Measurements from ENCODE around the gene PODXL.
"Not testable (repeated sequence)": the region's sequence is repeated elsewhere in the genome, so short reads cannot be mapped to it uniquely, and the experiment has no call there.

Gene PODXL

GRCh38 chr7:131536361-131536849, 20.0 kb downstream of the PODXL start:
- no peak for DNase-seq

- DNase-seq, result no peak
Measured at GRCh38 chr7:131533566-131534561, 22.6 kb downstream of the PODXL start.

- no peak for DNase-seq
Measured at GRCh38 chr7:131533151-131533559, 23.3 kb downstream of the PODXL start.

GRCh38 chr7:131532570-131533091, 23.8 kb downstream of the PODXL start:
- no peak for DNase-seq

GRCh38 chr7:131530137-131530536, 26.3 kb downstream of the PODXL start:
- DNase-seq, result no peak

GRCh38 chr7:131529617-131530016, 26.8 kb downstream of the PODXL start:
- no peak for DNase-seq

GRCh38 chr7:131529179-131529578, 27.2 kb downstream of the PODXL start:
- no peak for DNase-seq

- no peak for DNase-seq
Measured at GRCh38 chr7:131527456-131527855, 29.0 kb downstream of the PODXL start.

- no peak for DNase-seq
Measured at GRCh38 chr7:131525820-131526219, 30.6 kb downstream of the PODXL start.

GRCh38 chr7:131524703-131525102, 31.7 kb downstream of the PODXL start:
- DNase-seq, result no peak

- DNase-seq, result no peak
Measured at GRCh38 chr7:131524115-131524514, 32.3 kb downstream of the PODXL start.

GRCh38 chr7:131522325-131522930, 34.0 kb downstream of the PODXL start:
- no peak for DNase-seq

GRCh38 chr7:131521651-131522163, 34.7 kb downstream of the PODXL start:
- no peak for DNase-seq

- DNase-seq, result no peak
Measured at GRCh38 chr7:131518626-131519025, 37.8 kb downstream of the PODXL start.

GRCh38 chr7:131517218-131517923, 39.1 kb downstream of the PODXL start:
- no peak for DNase-seq

GRCh38 chr7:131515471-131515870, 41.0 kb downstream of the PODXL start:
- not testable (repeated sequence) for DNase-seq

- DNase-seq, result no peak
Measured at GRCh38 chr7:131513245-131514061, 43.0 kb downstream of the PODXL start.

- DNase-seq, result no peak
Measured at GRCh38 chr7:131511774-131512535, 44.5 kb downstream of the PODXL start.

GRCh38 chr7:131511071-131511470, 45.4 kb downstream of the PODXL start:
- DNase-seq, result no peak

GRCh38 chr7:131509781-131510180, 46.6 kb downstream of the PODXL start:
- DNase-seq, result no peak

Measured in GF-D8 (cell line).